KMS-11 (cell line): ENCODE data around the gene VASP.

ENCODE experiments used
- H2AFZ ChIP-seq: fragments of 200-600 bp; sonication (generic); 2 replicates; pipeline ENCODE4 v1.6.1; 2016; ENCODE audit warnings: antibody characterized with exemption, mixed run types, low read depth
- H3K27ac ChIP-seq: fragments of 200-600 bp; sonication (generic); 2 replicates; pipeline ENCODE4 v1.6.1; 2016; ENCODE audit warnings: mild to moderate bottlenecking, mixed run types
- H3K27me3 ChIP-seq: fragments of 200-600 bp; sonication (generic); 2 replicates; pipeline ENCODE4 v1.6.1; 2017; ENCODE audit warnings: mild to moderate bottlenecking, low read depth, mixed run types, moderate library complexity; ENCODE audit not compliant: insufficient read depth
- H3K36me3 ChIP-seq: fragments of 200-600 bp; sonication (generic); 2 replicates; pipeline ENCODE4 v1.6.1; 2017; ENCODE audit warnings: mild to moderate bottlenecking, mixed run types; ENCODE audit not compliant: insufficient read depth
- H3K4me1 ChIP-seq: fragments of 200-600 bp; sonication (generic); 2 replicates; pipeline ENCODE4 v1.6.1; 2016; ENCODE audit warnings: mild to moderate bottlenecking, low read depth, mixed run types; ENCODE audit not compliant: poor library complexity, severe bottlenecking
- H3K4me2 ChIP-seq: fragments of 200-600 bp; sonication (generic); 2 replicates; pipeline ENCODE4 v1.7.0; 2016; ENCODE audit warnings: mild to moderate bottlenecking, mixed run types
- H3K4me3 ChIP-seq: fragments of 200-600 bp; sonication (generic); IDR thresholded peaks from 2 replicates; pipeline ENCODE4 v1.6.1; 2017; ENCODE audit warnings: low read depth, low read length, mixed read lengths; ENCODE audit not compliant: insufficient read depth
- H3K79me2 ChIP-seq: fragments of 200-600 bp; sonication (generic); 2 replicates; pipeline ENCODE4 v1.6.1; 2016; ENCODE audit warnings: low read depth, mixed run types; ENCODE audit not compliant: insufficient read depth
- H3K9ac ChIP-seq: fragments of 200-600 bp; sonication (generic); 2 replicates; pipeline ENCODE4 v1.6.1; 2016; ENCODE audit warnings: mild to moderate bottlenecking, mixed run types
- H4K20me1 ChIP-seq: fragments of 200-600 bp; sonication (generic); 2 replicates; pipeline ENCODE4 v1.6.1; 2016; ENCODE audit warnings: mild to moderate bottlenecking, mixed run types; ENCODE audit not compliant: insufficient read depth
- CTCF ChIP-seq: fragments of 200-600 bp; sonication (generic); conservative IDR thresholded peaks from 2 replicates; pipeline ENCODE4 v1.6.1; 2017; ENCODE audit warnings: low read depth, mild to moderate bottlenecking, antibody characterized with exemption, low read length, moderate library complexity, mixed read lengths

Gene VASP

DNA sequence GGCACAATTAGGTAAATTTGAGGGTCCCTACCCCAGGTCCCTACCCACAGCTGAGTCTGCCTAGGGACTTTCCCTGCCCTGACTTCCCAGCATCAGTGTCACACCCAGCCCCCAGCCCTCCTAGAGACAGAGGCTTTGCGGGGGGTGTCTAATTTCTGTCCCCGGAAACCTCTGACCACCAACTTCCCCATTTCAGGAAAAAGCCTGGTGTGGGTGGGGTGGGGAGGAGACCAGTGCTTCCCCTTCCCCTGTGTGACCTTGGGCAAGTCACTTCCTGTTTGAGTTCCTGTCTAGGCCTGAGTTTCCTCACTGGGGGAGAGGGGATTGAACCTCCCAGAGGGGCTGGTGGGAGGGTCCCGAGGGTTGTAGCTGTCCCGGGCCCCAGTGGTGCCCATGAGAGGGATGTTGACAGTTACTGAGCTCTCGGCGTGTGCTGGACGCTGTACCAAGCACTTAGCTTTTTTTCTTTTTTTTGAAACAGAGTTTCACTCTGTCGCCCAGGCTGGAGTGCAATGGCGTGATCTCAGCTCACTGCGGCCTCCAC lies 7.9 kb downstream of the VASP start:
- Histone ChIP-seq H3K79me2 (peaks cover 21% of the 10 kb centered on the region; the same call in 1 of the 2 replicates), H2AFZ (no peak overlapping the region), H3K4me1 (peaks cover 12% of the 10 kb centered on the region), H4K20me1 (no peaks in the 10 kb centered on the region), H3K9ac (no peak overlapping the region), H3K4me2 (no peak overlapping the region), H3K36me3 (no peaks in the 10 kb centered on the region), H3K27me3 (no peaks in the 10 kb centered on the region), H3K27ac (no peak overlapping the region), H3K4me3 (no peak overlapping the region)
- no peak for TF ChIP-seq CTCF

DNA sequence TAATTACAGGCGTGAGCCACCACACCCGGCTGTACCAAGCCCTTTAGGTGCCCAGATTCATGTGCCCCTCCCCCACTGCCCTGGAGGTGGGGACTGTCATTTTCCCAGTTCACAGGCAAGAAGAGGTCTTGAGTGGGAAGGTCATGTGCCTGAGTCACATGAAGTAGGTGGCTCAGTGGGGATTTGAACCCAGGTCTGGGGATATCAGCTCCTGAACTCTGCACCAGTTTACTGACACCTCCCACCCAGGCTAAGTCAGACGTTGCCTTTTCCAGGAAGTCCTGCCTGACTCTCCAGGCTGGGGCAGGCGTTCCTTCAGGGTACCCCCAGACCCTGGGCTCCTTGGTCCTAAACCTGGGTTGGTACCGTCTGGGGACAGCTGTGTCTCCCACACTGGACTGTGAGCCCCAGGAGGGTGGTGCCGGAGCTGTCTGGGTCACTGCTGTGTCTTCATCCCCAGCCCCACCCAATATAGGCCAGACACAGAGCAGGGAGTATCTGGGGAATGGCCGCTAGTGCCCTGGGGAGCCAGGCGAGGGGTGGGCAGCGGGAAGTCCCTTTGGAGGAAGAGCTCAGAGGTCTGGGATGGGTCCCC lies 8.6 kb downstream of the VASP start:
- Histone ChIP-seq H3K4me1 (peaks cover 12% of the 10 kb centered on the region), H3K4me3 (no peak overlapping the region), H3K4me2 (no peak overlapping the region), H3K36me3 (no peaks in the 10 kb centered on the region), H3K9ac (no peak overlapping the region), H3K27me3 (no peaks in the 10 kb centered on the region), H3K27ac (no peak overlapping the region), H4K20me1 (no peaks in the 10 kb centered on the region), H2AFZ (no peak overlapping the region), H3K79me2 (peaks cover 13% of the 10 kb centered on the region; the same call in 1 of the 2 replicates)
- no peak for TF ChIP-seq CTCF

DNA sequence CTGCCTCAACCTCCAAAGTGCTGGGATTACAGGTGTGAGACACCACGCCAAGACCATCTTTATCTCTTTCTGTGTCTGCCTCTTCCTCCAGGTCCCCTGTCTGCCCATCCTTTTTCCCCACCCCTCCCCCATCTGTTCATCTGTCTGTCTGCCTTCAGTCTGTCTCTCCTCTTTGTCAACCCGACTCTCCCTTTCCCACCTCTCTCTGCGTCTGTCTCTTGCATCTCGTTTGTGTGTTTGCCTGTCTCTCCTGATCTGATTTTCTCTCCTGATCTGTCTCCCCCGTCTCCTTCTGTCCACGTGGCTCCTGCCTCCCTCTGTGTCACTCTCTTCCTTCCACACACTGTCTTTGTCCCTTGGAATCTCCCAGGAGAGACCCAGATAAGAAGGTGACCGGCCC lies 10.0 kb downstream of the VASP start:
- TF ChIP-seq CTCF: no peak
- Histone ChIP-seq H3K27me3 (no peaks in the 10 kb centered on the region), H3K9ac (no peak overlapping the region), H4K20me1 (no peaks in the 10 kb centered on the region), H3K4me1 (peaks cover 9% of the 10 kb centered on the region), H2AFZ (no peak overlapping the region), H3K36me3 (no peaks in the 10 kb centered on the region), H3K27ac (no peak overlapping the region), H3K4me2 (no peak overlapping the region), H3K79me2 (peaks cover 10% of the 10 kb centered on the region; the same call in 1 of the 2 replicates), H3K4me3 (no peak overlapping the region)

- Histone ChIP-seq H3K79me2 (peaks cover 8% of the 10 kb centered on the region; the same call in 1 of the 2 replicates), H3K36me3 (no peaks in the 10 kb centered on the region), H3K27ac (no peak overlapping the region), H3K4me3 (no peak overlapping the region), H2AFZ (no peak overlapping the region), H3K27me3 (no peaks in the 10 kb centered on the region), H4K20me1 (no peaks in the 10 kb centered on the region), H3K4me2 (no peak overlapping the region), H3K9ac (no peak overlapping the region), H3K4me1 (peaks cover 9% of the 10 kb centered on the region)
- TF ChIP-seq CTCF: no peak
Observed at GRCh38 chr19:45517641-45518468, 10.6 kb downstream of the VASP start.
